CD1c-positive myeloid dendritic cell (primary cell): ENCODE measurements around the gene ANKRD34A.
A peak's percentile ranks its signal among the peaks of the same experiment; 100 is the strongest.

ENCODE experiments used
- DNase-seq: peaks from one replicate; pipeline ENCODE4 v3.0.0-alpha.2; 2016; ENCODE audit errors: extremely low spot score

ANKRD34A gene

GRCh38 chr1:145967288-145967687 lies 2.9 kb upstream of the ANKRD34A start:
- no peak for DNase-seq

- no peak for DNase-seq
Observed at GRCh38 chr1:145965119-145965744, 857 bp upstream of the ANKRD34A start.

GRCh38 chr1:145963265-145964019 lies 933 bp downstream of the ANKRD34A start:
- no peak for DNase-seq

GRCh38 chr1:145962157-145963102 lies 1.9 kb downstream of the ANKRD34A start:
- peak; percentile 30 for DNase-seq

- DNase-seq = peak; percentile 44
Observed at GRCh38 chr1:145961425-145962156, 2.8 kb downstream of the ANKRD34A start.

- DNase-seq = no peak
Observed at GRCh38 chr1:145961109-145961424, 3.3 kb downstream of the ANKRD34A start.

- peak; percentile 67 for DNase-seq
Observed at GRCh38 chr1:145960468-145961108, 3.8 kb downstream of the ANKRD34A start.

DNA sequence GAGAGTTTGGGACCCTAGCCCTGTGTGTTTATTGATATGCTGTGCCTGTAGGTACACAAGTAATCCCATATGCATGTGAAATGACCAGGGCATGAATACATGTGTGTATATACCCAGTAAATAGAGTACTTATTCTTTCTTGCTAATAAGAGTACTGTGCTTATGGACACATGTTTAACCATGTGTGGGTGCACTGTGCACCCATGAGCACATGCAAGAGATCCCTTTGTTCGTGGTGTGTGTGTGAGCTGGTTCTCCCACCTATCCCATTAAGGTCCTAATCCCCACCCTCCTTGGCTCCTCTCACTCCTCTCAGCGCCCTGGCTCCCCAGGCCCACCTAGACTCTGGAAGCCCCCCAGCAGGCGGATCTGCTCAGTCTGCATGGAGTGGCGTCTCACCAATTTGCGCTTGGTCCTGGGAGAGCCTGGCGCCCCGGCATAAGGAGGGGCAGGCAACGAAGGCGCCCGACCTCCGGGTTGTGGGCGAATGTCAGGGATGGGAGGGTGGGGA lies 4.4 kb downstream of the ANKRD34A start:
- DNase-seq = no peak

GRCh38 chr1:145959333-145959732 lies 5.0 kb downstream of the ANKRD34A start:
- peak; percentile 19 for DNase-seq

DNA sequence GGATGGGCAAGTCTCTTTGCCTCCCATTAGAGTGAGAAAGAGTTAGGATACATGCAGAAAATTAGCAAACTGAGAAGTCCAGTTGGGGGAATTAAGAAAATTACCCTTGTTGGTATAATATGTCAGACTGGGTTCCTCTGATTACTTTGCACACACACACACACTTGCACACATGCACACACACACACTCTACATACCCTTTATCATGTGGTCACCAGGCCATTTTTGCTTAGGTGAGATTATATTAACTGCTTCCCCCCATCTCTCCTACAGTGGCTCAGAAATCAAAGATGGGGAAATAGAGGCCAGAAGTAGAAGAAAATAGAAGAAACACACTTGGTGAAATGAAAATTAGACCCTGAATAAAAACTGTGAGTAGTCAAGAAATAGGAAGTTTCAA lies 5.6 kb downstream of the ANKRD34A start:
- no peak for DNase-seq

GRCh38 chr1:145957443-145958319 lies 6.7 kb downstream of the ANKRD34A start, which contains the start of gene LIX1L:
TSS of gene LIX1L (minus strand) at chr1:145958017. CDS start at chr1:145957927, 90 bp downstream.
- DNase-seq = peak; percentile 98

GRCh38 chr1:145956781-145957442 lies 7.5 kb downstream of the ANKRD34A start:
- peak; percentile 12 for DNase-seq

GRCh38 chr1:145956361-145956760 lies 8.0 kb downstream of the ANKRD34A start:
- DNase-seq = no peak

DNA sequence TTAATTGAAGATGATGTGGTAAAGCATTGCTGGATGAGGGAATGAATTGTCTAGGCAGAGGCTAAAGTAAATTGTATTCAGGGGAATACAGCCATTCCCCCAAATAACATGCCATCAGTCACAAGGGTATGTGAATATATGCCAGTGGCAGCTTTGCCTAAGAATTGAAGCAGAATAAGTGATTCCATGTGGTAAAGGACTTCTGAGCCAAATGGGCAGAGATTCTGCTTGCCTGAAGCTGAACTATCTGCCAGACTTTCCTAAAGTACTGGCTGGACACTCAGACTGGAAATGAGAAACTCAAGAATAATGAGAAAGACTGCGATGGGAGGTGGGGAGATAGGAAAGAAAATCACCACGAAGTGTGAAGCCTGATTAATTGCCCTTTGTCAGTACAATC lies 8.9 kb downstream of the ANKRD34A start:
- DNase-seq = no peak

DNA sequence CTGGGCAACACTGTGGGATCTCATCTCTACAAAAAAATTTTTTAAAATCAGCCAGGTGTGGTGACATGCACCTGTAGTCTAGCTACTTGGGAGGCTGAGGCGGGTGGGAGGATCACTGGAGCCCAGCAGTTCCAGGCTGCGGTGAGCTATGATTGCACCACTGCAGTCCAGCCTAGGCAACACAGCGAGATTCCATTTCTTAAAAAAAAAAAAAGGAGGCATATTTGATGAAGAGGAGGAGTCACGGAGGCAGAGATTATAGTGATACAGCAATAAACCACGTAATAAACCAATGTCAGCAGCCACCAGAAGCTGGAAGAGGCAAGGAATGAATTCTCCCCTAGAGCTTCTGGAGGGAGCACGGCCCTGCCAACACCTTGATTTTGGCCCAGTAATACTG lies 10.5 kb downstream of the ANKRD34A start:
- no peak for DNase-seq

GRCh38 chr1:145952903-145953302 lies 11.5 kb downstream of the ANKRD34A start:
- no peak for DNase-seq

GRCh38 chr1:145951526-145951925 lies 12.8 kb downstream of the ANKRD34A start:
- DNase-seq = no peak

DNA sequence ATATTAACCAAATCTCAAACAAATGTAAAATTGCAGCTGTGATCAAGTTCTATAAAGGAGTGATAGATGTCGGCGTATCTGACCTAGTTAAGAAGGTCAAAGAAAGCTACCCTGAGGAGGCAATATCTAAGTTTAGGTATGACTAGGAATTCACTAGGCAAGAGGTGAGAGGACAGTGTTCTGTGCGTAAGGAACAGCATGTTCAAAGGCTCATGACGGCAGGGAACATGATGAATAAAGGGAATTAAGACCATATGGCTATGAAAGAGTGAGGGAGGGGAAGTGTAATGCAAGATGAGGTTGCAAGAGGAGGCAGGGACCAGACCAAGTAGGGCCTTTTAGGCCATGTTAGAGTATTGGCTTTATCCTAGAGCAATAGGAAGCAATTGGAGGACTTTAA lies 15.2 kb downstream of the ANKRD34A start:
- no peak for DNase-seq

GRCh38 chr1:145947551-145947950 lies 16.8 kb downstream of the ANKRD34A start:
- DNase-seq = no peak
